VCaP (cell line): ENCODE results near the gene PRRC1.

Experiments
- H3K27ac ChIP-seq: fragments of 450-650 bp; 2 replicates; pipeline ENCODE4 v1.5.1; 2017
- CTCF ChIP-seq: fragments of 450-650 bp; conservative IDR thresholded peaks from 2 replicates; pipeline ENCODE4 v1.5.1; 2017; ENCODE audit warnings: mild to moderate bottlenecking, moderate library complexity

PRRC1 gene

GRCh38 chr5:127585661-127586060 is 68.2 kb downstream of the PRRC1 start:
- TF ChIP-seq CTCF, result no peak
- H3K27ac ChIP-seq, result no peak overlapping the region

GRCh38 chr5:127586066-127586770 is 68.8 kb downstream of the PRRC1 start:
- H3K27ac ChIP-seq, result no peak overlapping the region
- TF ChIP-seq CTCF, result no peak

- TF ChIP-seq CTCF, result no peak
- peak overlapping the region; percentile 21; the same call in 1 of the 2 replicates for H3K27ac ChIP-seq
Measured at GRCh38 chr5:127586811-127587210, 69.4 kb downstream of the PRRC1 start.

GRCh38 chr5:127587246-127587917 is 69.9 kb downstream of the PRRC1 start:
- TF ChIP-seq CTCF, result no peak
- peak overlapping the region; percentile 21; the same call in 1 of the 2 replicates for H3K27ac ChIP-seq

GRCh38 chr5:127588368-127588767 is 70.9 kb downstream of the PRRC1 start:
- no peak overlapping the region for H3K27ac ChIP-seq
- no peak for TF ChIP-seq CTCF

- H3K27ac ChIP-seq, result no peak overlapping the region
- no peak for TF ChIP-seq CTCF
Measured at GRCh38 chr5:127589309-127590030, 72.0 kb downstream of the PRRC1 start.

GRCh38 chr5:127590156-127590722 is 72.8 kb downstream of the PRRC1 start:
- H3K27ac ChIP-seq, result no peak overlapping the region
- TF ChIP-seq CTCF, result no peak
